Neuron (in vitro differentiated cells): ENCODE data around the gene PCA3.

Experiments
- H2AFZ ChIP-seq: one replicate; pipeline ENCODE4 v1.6.1; 2013; ENCODE audit warnings: low read depth, mild to moderate bottlenecking, inconsistent platforms, low read length, moderate library complexity
- H3K27me3 ChIP-seq: one replicate; pipeline ENCODE4 v1.6.1; 2013; ENCODE audit warnings: low read length; ENCODE audit not compliant: insufficient read depth
- H3K36me3 ChIP-seq: one replicate; pipeline ENCODE4 v1.6.1; 2013; ENCODE audit warnings: low read length; ENCODE audit not compliant: insufficient read depth
- H3K4me1 ChIP-seq: one replicate; pipeline ENCODE4 v1.6.1; 2013; ENCODE audit warnings: low read length; ENCODE audit not compliant: insufficient read depth
- H3K4me3 ChIP-seq: 2 replicates; pipeline ENCODE4 v1.5.1; 2013; ENCODE audit warnings: mild to moderate bottlenecking, low read length, moderate library complexity
- H3K9me3 ChIP-seq: one replicate; pipeline ENCODE4 v1.6.1; 2013; ENCODE audit warnings: low read length

The PCA3 gene

DNA sequence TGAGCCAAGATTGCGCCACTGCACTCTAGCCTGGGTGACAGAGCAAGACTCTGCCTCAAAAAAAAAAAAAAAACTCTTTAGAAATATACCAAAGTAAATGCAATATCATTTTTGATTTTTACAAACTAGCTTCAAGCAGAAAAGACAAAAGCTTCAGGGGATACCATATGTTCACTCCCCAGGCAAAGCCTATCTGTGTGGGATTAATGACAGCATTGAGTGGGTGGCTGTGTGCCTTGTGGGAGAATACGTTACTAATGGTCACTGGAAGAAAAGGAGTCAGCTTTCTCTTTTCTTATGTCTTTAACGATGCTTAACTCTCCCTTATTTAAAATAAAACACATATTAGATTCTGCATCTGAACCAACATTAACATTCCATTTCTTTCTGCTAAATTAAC, 1.9 kb downstream of the PCA3 start:
- Histone ChIP-seq H3K9me3 (no peaks in the 10 kb centered on the region), H3K36me3 (no peaks in the 10 kb centered on the region), H3K4me1 (no peaks in the 10 kb centered on the region), H3K4me3 (no peak overlapping the region), H2AFZ (no peak overlapping the region), H3K27me3 (no peaks in the 10 kb centered on the region)

DNA sequence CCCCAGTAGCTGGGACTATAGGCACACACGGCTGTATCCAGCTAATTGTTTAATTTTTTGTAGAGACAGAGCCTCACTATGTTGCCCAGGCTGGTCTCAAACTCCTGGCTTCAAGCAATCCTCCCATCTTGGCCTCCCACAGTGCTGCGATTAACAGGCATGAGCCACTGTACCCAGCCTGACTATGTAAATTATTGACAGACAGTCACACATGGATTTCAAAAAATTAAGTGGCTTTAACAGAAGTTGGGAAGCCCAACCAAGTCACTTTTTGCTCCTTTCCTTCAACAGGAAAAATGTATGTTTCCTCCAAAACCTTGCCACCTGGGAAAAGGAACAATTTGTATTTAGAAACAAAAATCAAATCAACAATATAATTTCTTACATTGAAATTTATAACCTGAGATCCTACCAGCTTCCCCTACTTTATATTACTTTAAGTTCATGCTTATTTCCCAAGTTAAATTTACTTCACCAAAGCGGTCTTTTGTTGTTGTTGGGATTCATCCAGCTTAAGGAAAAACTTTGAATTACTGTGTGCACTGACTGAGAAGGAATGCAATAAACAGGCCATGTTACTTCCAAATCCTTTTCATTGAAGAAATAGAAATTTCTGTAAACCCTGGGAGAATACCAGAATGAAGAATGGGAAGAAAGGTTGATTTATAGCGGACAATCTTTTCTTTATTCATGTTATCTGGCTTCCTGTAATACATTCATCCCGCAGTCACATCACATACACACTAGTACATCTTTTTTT, 8.6 kb downstream of the PCA3 start:
- Histone ChIP-seq H2AFZ (no peak overlapping the region), H3K36me3 (no peaks in the 10 kb centered on the region), H3K4me3 (no peak overlapping the region), H3K9me3 (no peaks in the 10 kb centered on the region), H3K27me3 (no peaks in the 10 kb centered on the region), H3K4me1 (no peaks in the 10 kb centered on the region)

DNA sequence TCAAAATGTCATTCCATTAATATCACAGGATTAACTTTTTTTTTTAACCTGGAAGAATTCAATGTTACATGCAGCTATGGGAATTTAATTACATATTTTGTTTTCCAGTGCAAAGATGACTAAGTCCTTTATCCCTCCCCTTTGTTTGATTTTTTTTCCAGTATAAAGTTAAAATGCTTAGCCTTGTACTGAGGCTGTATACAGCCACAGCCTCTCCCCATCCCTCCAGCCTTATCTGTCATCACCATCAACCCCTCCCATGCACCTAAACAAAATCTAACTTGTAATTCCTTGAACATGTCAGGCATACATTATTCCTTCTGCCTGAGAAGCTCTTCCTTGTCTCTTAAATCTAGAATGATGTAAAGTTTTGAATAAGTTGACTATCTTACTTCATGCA, 20.6 kb downstream of the PCA3 start:
- Histone ChIP-seq H3K27me3 (no peaks in the 10 kb centered on the region), H3K4me3 (no peak overlapping the region), H3K4me1 (no peaks in the 10 kb centered on the region)

DNA sequence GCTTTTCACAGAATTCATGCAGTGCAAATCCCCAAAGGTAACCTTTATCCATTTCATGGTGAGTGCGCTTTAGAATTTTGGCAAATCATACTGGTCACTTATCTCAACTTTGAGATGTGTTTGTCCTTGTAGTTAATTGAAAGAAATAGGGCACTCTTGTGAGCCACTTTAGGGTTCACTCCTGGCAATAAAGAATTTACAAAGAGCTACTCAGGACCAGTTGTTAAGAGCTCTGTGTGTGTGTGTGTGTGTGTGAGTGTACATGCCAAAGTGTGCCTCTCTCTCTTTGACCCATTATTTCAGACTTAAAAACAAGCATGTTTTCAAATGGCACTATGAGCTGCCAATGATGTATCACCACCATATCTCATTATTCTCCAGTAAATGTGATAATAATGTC, 21.3 kb downstream of the PCA3 start:
- H3K36me3 ChIP-seq, result no peaks in the 10 kb centered on the region
- H3K9me3 ChIP-seq, result no peaks in the 10 kb centered on the region
- no peaks in the 10 kb centered on the region for H3K4me1 ChIP-seq
- H3K27me3 ChIP-seq, result no peaks in the 10 kb centered on the region
- no peak overlapping the region for H3K4me3 ChIP-seq
- H2AFZ ChIP-seq, result no peak overlapping the region

More for the DNA sequence above, 20.6 kb downstream of the PCA3 start:
- Histone ChIP-seq H3K36me3 (no peaks in the 10 kb centered on the region), H3K9me3 (no peaks in the 10 kb centered on the region), H2AFZ (no peak overlapping the region)

DNA sequence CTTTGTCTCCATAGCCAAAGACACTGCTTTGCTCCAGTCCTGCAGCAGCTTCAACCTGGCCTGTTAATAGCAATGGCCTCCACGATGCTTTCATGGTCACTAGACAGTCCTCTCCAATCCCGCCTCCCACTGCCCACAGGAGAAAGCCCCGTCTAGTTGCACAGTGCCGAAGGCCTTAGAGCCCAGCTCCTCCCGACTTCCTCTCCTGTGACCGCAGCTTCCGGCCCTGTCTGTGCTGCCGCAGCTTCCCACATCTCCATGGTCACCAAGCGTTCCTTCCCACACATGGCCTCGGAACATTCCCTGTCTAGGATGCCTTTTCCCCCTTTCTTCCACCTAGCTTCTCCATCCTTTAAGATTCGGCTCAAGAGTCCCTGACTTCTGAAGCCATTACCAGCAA, 23.4 kb downstream of the PCA3 start:
- Histone ChIP-seq H3K9me3 (no peaks in the 10 kb centered on the region), H3K36me3 (no peaks in the 10 kb centered on the region), H3K4me1 (no peaks in the 10 kb centered on the region)

DNA sequence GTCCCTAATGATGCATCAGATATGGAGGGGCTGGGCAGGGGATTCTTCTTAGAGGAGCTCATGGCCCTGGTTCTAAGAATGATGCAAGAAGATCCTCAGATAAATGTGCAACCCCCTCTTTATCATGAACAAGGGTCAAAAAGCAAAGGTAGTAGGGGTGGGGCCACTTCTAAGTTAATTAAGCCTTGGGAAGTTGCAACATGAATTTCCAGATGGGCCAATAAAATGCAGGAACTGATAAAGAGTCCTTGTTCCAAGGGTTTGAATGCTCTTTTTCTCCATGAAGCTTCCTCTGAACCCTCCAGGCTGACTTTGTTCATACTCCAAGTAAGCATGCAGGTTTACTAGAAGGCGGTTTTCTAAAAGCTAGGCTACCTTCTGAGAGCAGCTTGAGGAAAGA, 25.6 kb downstream of the PCA3 start:
- H3K4me3 ChIP-seq, result no peak overlapping the region
- H3K9me3 ChIP-seq, result no peaks in the 10 kb centered on the region
- no peaks in the 10 kb centered on the region for H3K36me3 ChIP-seq
- no peaks in the 10 kb centered on the region for H3K4me1 ChIP-seq
- H3K27me3 ChIP-seq, result no peaks in the 10 kb centered on the region
- H2AFZ ChIP-seq, result no peak overlapping the region

More for the DNA sequence above, 23.4 kb downstream of the PCA3 start:
- Histone ChIP-seq H3K27me3 (no peaks in the 10 kb centered on the region), H3K4me3 (no peak overlapping the region), H2AFZ (no peak overlapping the region)

DNA sequence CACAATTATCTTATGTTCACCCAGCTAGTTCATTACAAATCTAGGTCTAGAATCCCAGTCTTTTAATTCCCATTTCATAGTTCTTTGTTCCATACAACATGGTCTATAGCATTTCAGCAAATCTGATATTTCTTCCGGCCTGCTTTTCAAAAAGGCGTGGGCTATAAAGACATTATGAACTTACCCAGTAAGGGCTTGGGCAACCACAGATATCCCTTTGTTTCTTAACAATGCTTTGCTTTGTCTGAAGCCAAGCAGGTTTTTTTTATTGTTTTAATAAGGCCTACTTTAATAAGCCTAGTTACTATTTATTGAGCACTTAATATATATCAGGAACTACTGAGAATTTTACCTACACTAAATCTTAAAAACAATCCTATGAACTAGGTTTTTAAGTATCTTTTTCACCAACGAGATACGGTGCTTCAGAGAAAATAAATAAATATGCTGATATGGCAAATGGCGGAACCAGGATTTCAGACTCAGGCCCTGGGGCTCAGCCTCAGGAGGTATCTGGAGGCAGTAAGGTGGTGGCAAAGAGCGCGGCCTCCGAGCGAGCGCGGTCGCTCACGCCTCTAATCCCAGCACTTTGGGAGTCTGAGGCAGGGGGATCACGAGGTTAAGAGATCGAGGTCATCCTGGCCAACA, 29.7 kb downstream of the PCA3 start:
- H3K4me3 ChIP-seq, result no peak overlapping the region
- no peaks in the 10 kb centered on the region for H3K36me3 ChIP-seq
- H3K4me1 ChIP-seq, result no peaks in the 10 kb centered on the region
- no peaks in the 10 kb centered on the region for H3K27me3 ChIP-seq
- no peak overlapping the region for H2AFZ ChIP-seq
- H3K9me3 ChIP-seq, result no peaks in the 10 kb centered on the region

DNA sequence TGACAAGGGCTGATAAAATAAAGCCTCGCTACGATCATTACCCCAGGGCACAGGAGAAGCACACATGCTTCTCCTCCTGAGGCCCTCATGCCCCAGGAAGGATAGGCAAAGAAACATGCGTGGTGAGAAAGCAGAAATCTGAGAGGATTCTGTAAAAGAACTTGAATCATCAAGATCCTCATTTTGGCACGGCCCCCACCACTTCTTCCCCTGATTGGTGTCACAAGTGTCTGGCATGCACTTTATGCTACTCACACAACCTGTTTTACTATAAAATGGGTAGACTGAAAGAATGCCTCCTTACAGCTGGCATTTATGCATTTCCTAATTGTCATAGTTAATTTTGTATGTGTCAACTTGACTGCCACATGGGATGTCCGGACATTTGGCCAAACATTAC, 32.1 kb downstream of the PCA3 start:
- H3K36me3 ChIP-seq, result no peaks in the 10 kb centered on the region
- no peaks in the 10 kb centered on the region for H3K9me3 ChIP-seq
- H3K4me1 ChIP-seq, result no peaks in the 10 kb centered on the region
- no peak overlapping the region for H2AFZ ChIP-seq
- no peak overlapping the region for H3K4me3 ChIP-seq
- H3K27me3 ChIP-seq, result no peaks in the 10 kb centered on the region

DNA sequence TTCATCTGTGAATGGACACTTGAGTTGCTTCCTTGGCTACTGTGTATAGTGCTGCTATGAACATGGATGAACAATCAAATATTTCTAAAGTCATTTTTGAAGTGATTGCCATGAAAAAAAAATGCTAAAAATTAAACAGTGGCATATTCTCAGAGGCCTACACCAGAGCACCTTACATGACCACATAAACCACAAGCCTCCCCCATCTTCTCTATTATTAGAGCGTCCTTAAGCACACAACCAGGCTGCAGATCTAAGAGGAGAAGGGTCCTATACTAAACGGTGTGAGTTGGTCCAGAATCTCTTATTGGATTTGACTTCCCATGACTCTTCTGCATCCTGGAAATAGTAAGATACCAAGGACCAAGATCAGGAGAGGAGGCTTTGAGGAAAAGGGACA, 34.3 kb downstream of the PCA3 start:
- Histone ChIP-seq H3K4me1 (no peaks in the 10 kb centered on the region), H3K36me3 (no peaks in the 10 kb centered on the region), H3K9me3 (no peaks in the 10 kb centered on the region), H3K27me3 (no peaks in the 10 kb centered on the region), H2AFZ (no peak overlapping the region), H3K4me3 (no peak overlapping the region)

DNA sequence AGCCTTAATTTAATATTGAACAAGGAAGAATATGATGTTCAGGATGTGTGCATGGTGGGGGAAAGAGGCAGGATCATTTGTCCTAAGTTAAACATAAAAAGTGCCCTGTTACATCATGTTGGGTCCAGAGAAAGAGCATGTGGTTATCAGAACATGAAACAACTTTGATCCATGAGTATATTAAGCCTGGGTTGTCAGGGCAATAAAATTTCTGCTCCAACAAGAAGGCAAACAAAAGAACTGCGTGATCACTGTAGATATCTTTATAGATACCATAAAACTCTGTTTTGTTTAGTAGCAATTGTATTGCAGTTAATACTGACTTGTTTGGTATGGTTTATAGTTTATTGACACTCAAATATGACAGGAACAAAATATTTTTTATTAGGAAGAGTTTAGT, 35.2 kb downstream of the PCA3 start:
- Histone ChIP-seq H3K4me1 (no peaks in the 10 kb centered on the region), H2AFZ (no peak overlapping the region), H3K36me3 (no peaks in the 10 kb centered on the region), H3K27me3 (no peaks in the 10 kb centered on the region), H3K4me3 (no peak overlapping the region), H3K9me3 (no peaks in the 10 kb centered on the region)

DNA sequence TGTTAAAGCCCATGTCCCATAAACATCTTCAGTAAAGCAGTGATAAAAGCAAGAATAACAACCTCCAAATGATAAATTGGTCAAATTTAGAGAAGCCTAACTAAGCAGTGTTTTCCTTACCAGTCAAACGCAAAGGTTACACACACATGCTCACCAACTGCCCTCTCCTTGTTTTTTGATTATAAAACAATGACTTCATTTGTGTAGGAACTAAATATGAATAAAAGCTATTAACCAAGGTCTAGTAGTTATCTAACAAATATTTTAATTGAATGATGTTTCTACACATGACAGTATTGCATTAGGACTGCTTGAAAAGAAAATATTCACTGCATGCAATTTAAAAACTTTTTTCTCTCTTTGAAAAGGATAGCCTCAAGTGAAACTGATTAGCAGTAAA, 36.7 kb downstream of the PCA3 start:
- Histone ChIP-seq H3K27me3 (no peaks in the 10 kb centered on the region), H2AFZ (no peak overlapping the region), H3K9me3 (no peaks in the 10 kb centered on the region)

DNA sequence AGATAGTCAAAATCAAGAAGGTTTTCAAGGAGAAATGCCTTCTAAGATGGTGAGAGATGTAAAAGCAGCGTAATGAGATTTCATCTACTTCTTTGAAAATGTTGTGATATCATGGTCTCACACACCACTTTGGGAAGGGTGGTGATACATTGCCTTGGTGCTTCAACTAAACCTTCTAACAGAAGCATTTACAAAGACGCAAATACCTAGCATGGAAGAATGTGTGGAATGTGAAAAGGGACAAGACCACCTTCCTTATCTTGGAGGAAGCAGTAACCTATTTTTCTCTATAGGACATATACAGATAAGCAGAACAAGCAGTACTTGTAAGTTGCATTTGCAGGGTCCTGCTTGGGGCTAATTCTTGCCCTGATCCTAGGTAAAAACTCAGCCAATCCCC, 38.8 kb downstream of the PCA3 start:
- no peaks in the 10 kb centered on the region for H3K4me1 ChIP-seq
- no peaks in the 10 kb centered on the region for H3K9me3 ChIP-seq
- H3K4me3 ChIP-seq, result no peak overlapping the region
- H2AFZ ChIP-seq, result no peak overlapping the region
- H3K27me3 ChIP-seq, result no peaks in the 10 kb centered on the region
- no peaks in the 10 kb centered on the region for H3K36me3 ChIP-seq

More for the DNA sequence above, 36.7 kb downstream of the PCA3 start:
- no peak overlapping the region for H3K4me3 ChIP-seq
- H3K36me3 ChIP-seq, result no peaks in the 10 kb centered on the region
- H3K4me1 ChIP-seq, result no peaks in the 10 kb centered on the region

DNA sequence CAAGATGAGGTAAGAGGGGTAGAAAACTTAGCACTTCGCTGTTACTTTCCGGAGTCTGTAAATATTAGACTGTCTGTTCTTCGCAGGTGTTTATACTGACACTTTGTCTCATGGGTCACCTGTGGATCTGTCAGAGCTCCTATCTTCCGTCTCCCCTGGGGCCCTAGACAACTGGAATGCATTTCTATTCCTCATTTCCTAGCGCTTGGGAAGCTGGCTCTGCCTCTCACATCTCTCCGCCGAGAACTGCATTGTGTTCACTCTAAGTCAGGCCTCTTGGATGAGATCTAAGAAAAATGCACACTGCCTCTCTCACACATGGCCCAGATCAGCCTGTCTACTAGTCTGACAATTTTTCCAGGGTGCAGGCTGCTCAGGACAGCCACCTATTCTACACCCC, 39.5 kb downstream of the PCA3 start:
- Histone ChIP-seq H2AFZ (no peak overlapping the region), H3K4me1 (no peaks in the 10 kb centered on the region), H3K9me3 (no peaks in the 10 kb centered on the region), H3K4me3 (no peak overlapping the region), H3K27me3 (no peaks in the 10 kb centered on the region), H3K36me3 (no peaks in the 10 kb centered on the region)

DNA sequence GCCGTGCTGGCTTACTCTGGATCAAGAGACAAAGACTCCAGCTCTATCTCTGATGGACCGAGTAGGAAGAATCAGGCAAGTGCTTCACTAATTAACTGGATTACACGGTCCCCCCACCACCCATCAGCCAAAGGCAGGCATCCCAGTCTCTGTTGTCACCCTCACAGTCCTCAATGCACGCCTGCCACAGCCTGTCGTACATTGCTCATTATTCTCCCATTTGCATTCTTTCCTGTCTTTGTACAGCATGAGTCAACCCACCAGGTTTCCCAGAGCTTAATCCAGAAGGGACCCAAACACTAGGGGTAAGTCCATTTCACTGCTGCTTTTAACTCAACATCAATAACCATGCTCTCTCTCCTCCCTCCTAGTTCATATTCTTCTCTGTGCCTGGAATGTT, 44.4 kb downstream of the PCA3 start:
- H3K27me3 ChIP-seq, result no peaks in the 10 kb centered on the region
- no peaks in the 10 kb centered on the region for H3K9me3 ChIP-seq
- H3K36me3 ChIP-seq, result no peaks in the 10 kb centered on the region
- no peak overlapping the region for H3K4me3 ChIP-seq
- no peak overlapping the region for H2AFZ ChIP-seq
- H3K4me1 ChIP-seq, result no peaks in the 10 kb centered on the region
